ENCODE results near the gene PTPRG. TPM values are rescaled to one million over a fixed set of nuclear protein-coding genes. Genes with fewer than 3 reads are reported as not detected.

The PTPRG gene
- total and polyA plus RNA-seq, 2 donors (not counting 3 experiments of a cell fraction or from before 2014, with no cell fraction given): 8.9 to 39.1 TPM

DNA sequence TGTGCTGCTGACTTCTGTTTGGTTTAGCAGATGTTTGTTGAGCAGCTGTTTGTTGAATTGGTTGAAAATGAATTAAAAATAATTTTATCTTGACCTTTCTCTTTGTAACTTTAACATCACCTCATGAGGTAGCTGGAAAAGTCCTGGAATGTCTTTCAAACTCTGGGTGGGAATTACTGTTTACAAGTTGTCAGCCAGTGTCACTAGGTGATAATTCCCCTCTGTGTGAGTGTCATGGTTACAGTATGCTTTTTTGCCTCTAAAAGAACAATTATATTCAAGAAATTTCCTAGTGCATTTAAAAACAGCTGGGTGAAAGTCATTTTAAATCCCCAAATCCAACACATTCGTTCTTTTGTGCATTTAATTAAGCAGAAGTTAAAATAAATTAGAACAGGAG, 113.2 kb downstream of the PTPRG start:
- Histone ChIP-seq H3K27ac (ENCODE audit: insufficient read depth, low read depth, low read length) (no peak overlapping the region), H3K36me3 (ENCODE audit: control insufficient read depth in 2 of 2, extremely low read depth in 1 of 2, insufficient read depth in 2 of 2, low read length in 2 of 2) (no peaks in the 10 kb centered on the region), H3K9ac (replicated peaks; ENCODE audit: extremely low read depth, insufficient read depth, low read length) (no peak overlapping the region), H3K4me2 (ENCODE audit: insufficient read depth, low read length) (no peak overlapping the region), H3K9me1 (replicated peaks; ENCODE audit: control insufficient read depth, extremely low read depth, insufficient read depth, low read length) (no peaks in the 10 kb centered on the region), H3K27me3 (ENCODE audit: control insufficient read depth in 2 of 2, insufficient read depth in 2 of 2, low read length in 2 of 2) (no peaks in the 10 kb centered on the region), H2AFZ (ENCODE audit: low read depth, low read length) (no peak overlapping the region), H3K4me3 (replicated peaks in 1 of 3; ENCODE audit: insufficient read depth in 1 of 3, low read depth in 1 of 3, low read length in 3 of 3) (no peak overlapping the region), H3K4me1 (ENCODE audit: control insufficient read depth, extremely low read depth, insufficient read depth, low read length) (no peaks in the 10 kb centered on the region), H3K9me3 (replicated peaks; ENCODE audit: control insufficient read depth, insufficient read depth, low read length) (no peaks in the 10 kb centered on the region), H3K79me2 (ENCODE audit: control insufficient read depth, insufficient read depth, low read length) (peaks cover 2% of the 10 kb centered on the region), H4K20me1 (replicated peaks; ENCODE audit: control insufficient read depth, extremely low read depth, insufficient read depth, low read length) (no peaks in the 10 kb centered on the region)
- intact Hi-C loops (cut with micrococcal nuclease): no loop called here
- BruUV-seq (replicated peaks): no TSS peak
- TF ChIP-seq FOS (IDR thresholded peaks at IDR 0.05; ENCODE audit: borderline replicate concordance, insufficient read depth, low read length) (no peak), POLR2A (IDR thresholded peaks at IDR 0.05; ENCODE audit: low read depth, low read length) (no peak), GATA2 (IDR thresholded peaks at IDR 0.05; ENCODE audit: insufficient read depth, insufficient read length, low read depth, low read length) (no peak), JUN (IDR thresholded peaks at IDR 0.05; ENCODE audit: borderline replicate concordance, insufficient read depth, insufficient read length, low read depth) (no peak), MAX (IDR thresholded peaks at IDR 0.05; ENCODE audit: insufficient read depth, insufficient read length) (no peak), POLR2AphosphoS5 (IDR thresholded peaks at IDR 0.05; ENCODE audit: insufficient read depth, low read depth, low read length) (no peak), EZH2 (IDR thresholded peaks at IDR 0.05; ENCODE audit: borderline replicate concordance, low read depth, low read length, severe bottlenecking) (no peak), MYC (IDR thresholded peaks at IDR 0.05; ENCODE audit: low read depth, low read length) (no peak)
- TF ChIP-seq, protein P1, sequence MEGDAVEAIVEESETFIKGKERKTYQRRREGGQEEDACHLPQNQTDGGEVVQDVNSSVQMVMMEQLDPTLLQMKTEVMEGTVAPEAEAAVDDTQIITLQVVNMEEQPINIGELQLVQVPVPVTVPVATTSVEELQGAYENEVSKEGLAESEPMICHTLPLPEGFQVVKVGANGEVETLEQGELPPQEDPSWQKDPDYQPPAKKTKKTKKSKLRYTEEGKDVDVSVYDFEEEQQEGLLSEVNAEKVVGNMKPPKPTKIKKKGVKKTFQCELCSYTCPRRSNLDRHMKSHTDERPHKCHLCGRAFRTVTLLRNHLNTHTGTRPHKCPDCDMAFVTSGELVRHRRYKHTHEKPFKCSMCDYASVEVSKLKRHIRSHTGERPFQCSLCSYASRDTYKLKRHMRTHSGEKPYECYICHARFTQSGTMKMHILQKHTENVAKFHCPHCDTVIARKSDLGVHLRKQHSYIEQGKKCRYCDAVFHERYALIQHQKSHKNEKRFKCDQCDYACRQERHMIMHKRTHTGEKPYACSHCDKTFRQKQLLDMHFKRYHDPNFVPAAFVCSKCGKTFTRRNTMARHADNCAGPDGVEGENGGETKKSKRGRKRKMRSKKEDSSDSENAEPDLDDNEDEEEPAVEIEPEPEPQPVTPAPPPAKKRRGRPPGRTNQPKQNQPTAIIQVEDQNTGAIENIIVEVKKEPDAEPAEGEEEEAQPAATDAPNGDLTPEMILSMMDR (IDR thresholded peaks at IDR 0.05; ENCODE audit: extremely low read depth in 1 of 2, insufficient read depth in 1 of 2, low read depth in 1 of 2, low read length in 2 of 2): no peak
- POLR2A ChIA-PET: no interaction called here
- CTCF ChIA-PET: no interaction called here
- no peak for FAIRE-seq
- dilution Hi-C loops (cut with MboI; ENCODE audit: extremely low pct_ligation_motif_present, low sequenced_read_pairs): no loop called here
- DNase-seq (ENCODE audit: low read depth, low spot score): no peak
